Epithelial cell of proximal tubule (primary cell): ENCODE measurements around the gene BLOC1S4. TPM values are rescaled to one million over a fixed set of nuclear protein-coding genes. Genes with fewer than 3 reads are reported as not detected.

Source experiments
- DNase-seq: peaks from one replicate; pipeline ENCODE4 v3.0.0-alpha.2; 2011; ENCODE audit warnings: low read depth
- H3K4me3 ChIP-seq: 2 replicates; pipeline ENCODE4 v1.5.1; 2011; ENCODE audit warnings: low read depth, mild to moderate bottlenecking, low read length
- total RNA-seq: library from RNA; depleted of rRNA; stranded (reverse); fragments of >200 nt; gene quantifications from 2 replicates; pipeline ENCODE4 v1.2.3, GENCODE V29; 2015
- TF ChIP-seq, protein P1 (sequence below): conservative IDR thresholded peaks from 2 replicates; pipeline ENCODE4 v1.5.1; 2012; ENCODE audit warnings: low read depth, mild to moderate bottlenecking, low read length

BLOC1S4 gene
- total RNA-seq, 1 donor from 2014 or later, result 22.0 TPM

DNA sequence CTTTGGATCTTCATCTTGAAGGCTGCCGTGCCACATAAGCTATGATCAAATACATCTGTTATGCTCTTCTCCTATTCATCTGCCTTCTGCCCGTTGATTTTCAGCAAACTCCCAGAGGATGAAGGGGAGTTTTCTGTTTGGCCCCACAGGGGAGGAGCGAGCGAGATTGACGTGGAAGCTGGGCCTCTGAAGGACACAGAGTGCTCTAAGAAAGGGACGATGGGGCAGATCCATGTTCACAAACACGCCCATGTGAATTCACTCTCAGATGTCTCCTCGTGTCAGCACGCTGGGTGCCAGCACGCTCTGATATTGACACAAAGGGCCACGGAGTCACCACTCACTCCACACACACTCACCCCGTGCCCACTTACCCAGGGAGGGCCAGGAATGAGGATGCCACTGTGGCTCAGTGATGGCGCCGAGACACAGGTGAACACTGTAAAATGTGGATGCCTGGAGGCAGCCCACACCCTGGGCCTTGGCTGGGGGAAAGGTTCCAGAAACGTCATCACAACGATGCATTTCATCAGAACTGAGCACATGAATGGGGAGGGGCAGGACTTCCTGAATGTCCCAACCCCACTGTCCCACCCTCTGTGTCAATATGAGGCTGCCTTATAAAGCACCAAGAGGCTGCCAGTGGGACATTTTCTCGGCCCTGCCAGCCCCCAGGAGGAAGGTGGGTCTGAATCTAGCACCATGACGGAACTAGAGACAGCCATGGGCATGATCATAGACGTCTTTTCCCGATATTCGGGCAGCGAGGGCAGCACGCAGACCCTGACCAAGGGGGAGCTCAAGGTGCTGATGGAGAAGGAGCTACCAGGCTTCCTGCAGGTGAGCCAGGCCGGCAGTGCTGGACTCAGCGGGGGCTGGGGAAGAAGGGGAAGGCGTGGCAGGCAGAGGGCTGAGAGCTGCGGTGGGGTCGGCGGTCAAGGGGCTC lies 22.5 kb upstream of the BLOC1S4 start, which contains the start of gene S100P:
Gene S100P, plus strand, starts transcription at position 648 of the 946 bp plus-strand sequence. Its CDS starts 55 bp downstream, at position 703.
- no peak for DNase-seq
- H3K4me3 ChIP-seq, result no peak within 1 kb of the TSS
- TF ChIP-seq, protein P1, sequence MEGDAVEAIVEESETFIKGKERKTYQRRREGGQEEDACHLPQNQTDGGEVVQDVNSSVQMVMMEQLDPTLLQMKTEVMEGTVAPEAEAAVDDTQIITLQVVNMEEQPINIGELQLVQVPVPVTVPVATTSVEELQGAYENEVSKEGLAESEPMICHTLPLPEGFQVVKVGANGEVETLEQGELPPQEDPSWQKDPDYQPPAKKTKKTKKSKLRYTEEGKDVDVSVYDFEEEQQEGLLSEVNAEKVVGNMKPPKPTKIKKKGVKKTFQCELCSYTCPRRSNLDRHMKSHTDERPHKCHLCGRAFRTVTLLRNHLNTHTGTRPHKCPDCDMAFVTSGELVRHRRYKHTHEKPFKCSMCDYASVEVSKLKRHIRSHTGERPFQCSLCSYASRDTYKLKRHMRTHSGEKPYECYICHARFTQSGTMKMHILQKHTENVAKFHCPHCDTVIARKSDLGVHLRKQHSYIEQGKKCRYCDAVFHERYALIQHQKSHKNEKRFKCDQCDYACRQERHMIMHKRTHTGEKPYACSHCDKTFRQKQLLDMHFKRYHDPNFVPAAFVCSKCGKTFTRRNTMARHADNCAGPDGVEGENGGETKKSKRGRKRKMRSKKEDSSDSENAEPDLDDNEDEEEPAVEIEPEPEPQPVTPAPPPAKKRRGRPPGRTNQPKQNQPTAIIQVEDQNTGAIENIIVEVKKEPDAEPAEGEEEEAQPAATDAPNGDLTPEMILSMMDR, result no peak

DNA sequence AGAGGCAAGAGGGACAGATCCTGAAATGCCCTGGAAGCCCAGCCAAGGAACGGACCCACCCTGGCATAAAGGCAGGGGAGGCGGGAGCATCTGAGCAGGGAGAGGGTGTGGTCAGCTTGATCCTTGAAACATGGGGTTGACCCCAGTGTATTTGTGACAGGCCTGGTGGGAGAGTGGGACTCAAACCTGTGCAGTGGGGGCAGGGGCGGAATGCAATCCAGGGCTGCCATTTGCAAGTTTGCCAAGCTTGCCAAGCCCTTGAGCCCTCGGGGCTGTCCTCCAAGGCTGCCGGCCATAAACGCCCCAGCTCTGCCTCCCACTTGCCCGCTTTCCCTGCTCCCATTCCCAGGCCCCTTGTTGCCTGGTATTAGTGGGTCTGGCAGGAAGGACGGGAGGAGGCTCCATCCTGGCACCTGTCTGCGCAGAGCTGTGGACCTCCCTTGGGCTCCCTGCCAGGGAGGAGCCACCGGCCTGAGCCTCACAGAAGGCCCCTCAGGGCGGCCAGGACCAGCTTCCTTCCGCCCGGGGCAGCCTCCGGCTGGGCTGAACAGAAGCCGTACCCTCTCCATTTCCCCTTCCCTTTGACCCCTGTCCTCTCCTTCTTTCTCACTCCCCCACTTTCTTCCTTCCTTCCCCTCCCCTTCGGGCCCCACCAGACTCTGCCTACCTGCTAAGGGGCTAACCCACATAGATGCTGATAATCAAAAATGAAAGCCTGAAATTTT lies 21.6 kb upstream of the BLOC1S4 start:
- DNase-seq, result no peak
- no peak overlapping the region for H3K4me3 ChIP-seq
- TF ChIP-seq, protein P1, result no peak

DNA sequence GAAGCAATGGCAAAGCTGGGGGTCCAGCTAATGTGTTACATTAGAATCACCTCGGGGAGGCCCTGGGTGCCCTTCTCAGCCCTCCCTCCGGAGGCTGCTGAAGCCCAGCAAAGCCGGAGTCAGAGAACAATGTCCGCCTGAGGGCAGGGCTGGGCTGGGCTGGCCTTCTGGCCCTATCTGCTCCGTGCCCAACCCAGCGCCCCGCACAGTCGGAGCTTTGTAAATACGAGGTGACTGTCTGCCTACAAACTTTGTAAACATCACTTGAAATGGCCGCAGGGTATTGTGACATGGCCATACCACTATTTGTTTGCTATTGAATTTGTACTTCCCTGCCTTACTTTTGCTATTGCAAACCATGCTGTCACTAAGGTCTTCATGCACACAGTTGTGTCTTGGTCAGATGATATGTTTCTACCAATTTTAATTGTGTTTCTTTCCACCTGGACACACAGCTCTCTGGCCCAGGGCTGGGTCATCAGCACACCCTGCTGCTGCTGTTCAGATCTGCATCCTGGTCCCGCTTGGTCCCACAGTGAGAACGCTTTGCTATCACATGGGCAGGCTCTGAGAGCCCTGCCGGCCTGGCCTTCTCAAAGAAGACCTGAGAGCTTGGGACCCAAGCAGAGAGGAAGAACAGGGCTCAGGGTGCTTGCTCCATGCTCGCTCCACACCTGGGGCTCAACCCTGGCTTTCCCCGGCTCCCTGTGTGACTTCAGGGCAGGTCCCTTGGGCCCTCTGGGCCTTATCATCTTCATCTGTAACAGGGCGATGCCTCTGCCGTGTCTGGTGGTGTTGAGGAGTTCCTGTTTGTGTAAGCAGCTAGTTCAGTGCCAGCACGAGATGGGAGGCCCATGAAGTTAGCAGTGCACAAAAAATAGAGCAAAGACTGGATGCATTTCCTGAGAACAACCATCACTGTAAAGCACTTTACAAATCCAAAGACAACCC lies 20.0 kb upstream of the BLOC1S4 start:
- DNase-seq, result no peak
- H3K4me3 ChIP-seq, result no peak overlapping the region
- TF ChIP-seq, protein P1, result no peak

DNA sequence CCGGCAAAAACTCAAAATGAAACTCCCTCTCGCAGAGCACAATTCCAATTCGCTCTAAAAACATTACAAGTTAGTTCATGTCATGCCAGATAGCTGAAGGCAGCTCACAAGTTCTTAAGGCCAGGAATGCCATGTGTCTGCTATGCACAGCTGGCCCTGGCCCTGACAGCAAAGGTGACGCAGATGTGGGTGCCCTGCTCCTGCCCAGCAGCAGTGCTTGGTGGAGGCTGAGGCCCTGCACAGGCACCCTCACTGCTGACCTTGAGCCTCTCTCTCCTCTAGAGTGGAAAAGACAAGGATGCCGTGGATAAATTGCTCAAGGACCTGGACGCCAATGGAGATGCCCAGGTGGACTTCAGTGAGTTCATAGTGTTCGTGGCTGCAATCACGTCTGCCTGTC lies 19.4 kb upstream of the BLOC1S4 start:
- TF ChIP-seq, protein P1, result no peak
- no peak for DNase-seq

DNA sequence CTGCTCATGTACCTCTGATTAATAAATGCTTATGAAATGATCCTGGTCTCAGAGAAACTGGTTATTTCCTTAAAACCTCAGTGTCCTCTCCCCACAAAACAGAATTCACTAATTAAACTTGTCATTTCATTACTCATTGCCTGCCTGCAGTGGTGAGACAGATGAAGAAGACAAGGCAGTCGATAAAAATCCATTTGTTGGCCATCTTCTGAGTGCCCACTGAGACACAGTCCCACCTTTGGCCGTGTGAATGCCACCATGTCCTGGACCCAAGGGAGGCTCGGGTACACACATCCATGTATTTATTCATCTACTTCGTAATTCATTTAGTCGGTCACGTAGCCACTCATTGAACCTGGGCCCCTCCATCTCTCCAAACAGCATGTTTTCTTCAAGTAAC lies 18.8 kb upstream of the BLOC1S4 start:
- TF ChIP-seq, protein P1, result no peak
- DNase-seq, result no peak

More for the DNA sequence above, 19.4 kb upstream of the BLOC1S4 start:
- no peak overlapping the region for H3K4me3 ChIP-seq

DNA sequence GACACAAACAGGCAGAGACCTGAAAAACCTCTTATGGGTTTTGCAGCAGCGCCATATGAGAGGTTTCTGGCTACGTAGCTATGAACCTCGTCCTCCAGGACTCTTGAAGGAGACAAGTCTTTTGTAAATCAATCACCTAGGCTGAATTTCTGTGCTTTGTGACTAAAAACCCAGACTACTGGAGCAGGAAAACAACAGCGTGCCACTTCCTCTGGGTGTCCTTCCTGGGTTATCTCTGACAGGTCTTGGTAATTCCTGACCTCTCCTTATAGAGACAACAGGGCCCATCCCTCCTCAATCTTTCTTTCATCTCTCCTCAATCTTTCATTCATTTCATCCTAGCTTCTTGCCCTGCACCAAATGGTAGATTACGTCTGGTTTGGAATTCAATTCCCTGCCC lies 16.6 kb upstream of the BLOC1S4 start:
- TF ChIP-seq, protein P1, result no peak
- no peak for DNase-seq
- no peak overlapping the region for H3K4me3 ChIP-seq

More for the DNA sequence above, 18.8 kb upstream of the BLOC1S4 start:
- no peak overlapping the region for H3K4me3 ChIP-seq
